Measurements from ENCODE around the gene TSSC4.

DNA sequence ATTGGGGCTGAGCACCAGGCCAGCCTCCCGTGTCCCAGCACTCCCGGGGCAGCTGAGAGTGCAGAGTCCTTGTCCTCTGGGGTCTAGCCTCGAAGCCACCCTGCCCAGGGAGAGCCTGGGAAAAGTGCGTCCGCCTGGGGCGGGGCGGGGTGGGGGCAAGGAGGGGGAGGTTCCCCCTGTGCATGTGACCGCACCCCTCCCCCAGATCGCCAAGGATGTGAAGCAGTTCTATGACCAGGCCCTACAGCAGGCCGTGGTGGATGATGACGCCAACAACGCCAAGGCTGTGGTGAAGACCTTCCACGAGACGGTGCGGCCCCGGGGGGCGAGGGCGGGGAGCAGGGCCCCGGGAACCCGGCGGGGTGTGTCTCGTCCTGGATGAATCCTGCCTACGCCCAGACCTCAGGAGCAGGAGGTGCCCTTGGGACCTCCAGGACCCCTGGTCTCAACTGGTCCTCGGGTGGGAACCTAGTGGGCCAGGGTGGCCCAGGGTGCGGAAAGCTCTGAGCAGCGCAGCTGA lies 5.3 kb upstream of the TSSC4 start:
- no peak for TF ChIP-seq POLR2A (IDR thresholded peaks at IDR 0.05; ENCODE audit: low read length)
- no peak for TF ChIP-seq GATA1 (IDR thresholded peaks at IDR 0.05; ENCODE audit: low read depth, low read length)
